Left hindlimb (tissue), 1 donor: Measurements from ENCODE around the gene KATNAL1.

ENCODE experiments used
- DNase-seq: peaks from one replicate; pipeline ENCODE4 v3.0.0-alpha.2; 2018

KATNAL1 gene

GRCh38 chr13:30158774-30159445 lies 148.4 kb downstream of the KATNAL1 start:
- DNase-seq: no peak

- DNase-seq: no peak
Measured at GRCh38 chr13:30157616-30157993, 149.7 kb downstream of the KATNAL1 start.

GRCh38 chr13:30156826-30157615 lies 150.3 kb downstream of the KATNAL1 start:
- no peak for DNase-seq

GRCh38 chr13:30156270-30156669 lies 151.1 kb downstream of the KATNAL1 start:
- no peak for DNase-seq

- no peak for DNase-seq
Measured at GRCh38 chr13:30154931-30155330, 152.4 kb downstream of the KATNAL1 start.

GRCh38 chr13:30154531-30154930 lies 152.8 kb downstream of the KATNAL1 start:
- DNase-seq: no peak

- DNase-seq: no peak
Measured at GRCh38 chr13:30153545-30154426, 153.6 kb downstream of the KATNAL1 start.
